ENCODE measurements around the gene CDYL2. TPM values are rescaled to one million over a fixed set of nuclear protein-coding genes. Genes with fewer than 3 reads are reported as not detected.

CDYL2 gene
- total and polyA plus RNA-seq, 8 donors: 4.6 to 16.0 (median 5.7) TPM

DNA sequence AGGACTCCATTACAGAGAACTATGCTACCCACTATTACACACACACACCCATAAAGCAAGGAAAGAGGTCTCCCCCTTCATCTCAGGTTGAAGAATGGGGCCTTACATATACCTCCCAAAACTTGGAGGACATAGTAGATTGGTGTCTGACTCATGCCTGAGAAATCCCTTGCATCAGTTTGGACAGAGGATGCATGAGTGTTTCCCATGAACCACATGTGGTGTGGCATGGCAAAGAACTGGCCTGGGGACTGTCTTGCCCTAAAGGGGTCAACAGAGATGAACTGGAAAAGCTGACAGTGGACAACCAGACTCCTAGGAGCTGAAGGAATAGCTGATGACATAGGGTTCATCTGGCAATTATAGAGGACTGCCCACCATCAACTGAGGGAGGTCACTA, 209.6 kb downstream of the CDYL2 start:
- DNase-seq (no peak), ATAC-seq (no peak)
- Histone ChIP-seq H3K4me3 (no peak overlapping the region), H3K27ac (no peak overlapping the region), H3K27me3 (no peaks in the 10 kb centered on the region), H3K36me3 (no peaks in the 10 kb centered on the region), H3K4me1 (no peaks in the 10 kb centered on the region), H3K9me3 (no peaks in the 10 kb centered on the region)
- intact Hi-C loops (cut with DNase I): no loop called here
- TF ChIP-seq, protein P1, sequence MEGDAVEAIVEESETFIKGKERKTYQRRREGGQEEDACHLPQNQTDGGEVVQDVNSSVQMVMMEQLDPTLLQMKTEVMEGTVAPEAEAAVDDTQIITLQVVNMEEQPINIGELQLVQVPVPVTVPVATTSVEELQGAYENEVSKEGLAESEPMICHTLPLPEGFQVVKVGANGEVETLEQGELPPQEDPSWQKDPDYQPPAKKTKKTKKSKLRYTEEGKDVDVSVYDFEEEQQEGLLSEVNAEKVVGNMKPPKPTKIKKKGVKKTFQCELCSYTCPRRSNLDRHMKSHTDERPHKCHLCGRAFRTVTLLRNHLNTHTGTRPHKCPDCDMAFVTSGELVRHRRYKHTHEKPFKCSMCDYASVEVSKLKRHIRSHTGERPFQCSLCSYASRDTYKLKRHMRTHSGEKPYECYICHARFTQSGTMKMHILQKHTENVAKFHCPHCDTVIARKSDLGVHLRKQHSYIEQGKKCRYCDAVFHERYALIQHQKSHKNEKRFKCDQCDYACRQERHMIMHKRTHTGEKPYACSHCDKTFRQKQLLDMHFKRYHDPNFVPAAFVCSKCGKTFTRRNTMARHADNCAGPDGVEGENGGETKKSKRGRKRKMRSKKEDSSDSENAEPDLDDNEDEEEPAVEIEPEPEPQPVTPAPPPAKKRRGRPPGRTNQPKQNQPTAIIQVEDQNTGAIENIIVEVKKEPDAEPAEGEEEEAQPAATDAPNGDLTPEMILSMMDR (IDR thresholded peaks at IDR 0.05): no peak

DNA sequence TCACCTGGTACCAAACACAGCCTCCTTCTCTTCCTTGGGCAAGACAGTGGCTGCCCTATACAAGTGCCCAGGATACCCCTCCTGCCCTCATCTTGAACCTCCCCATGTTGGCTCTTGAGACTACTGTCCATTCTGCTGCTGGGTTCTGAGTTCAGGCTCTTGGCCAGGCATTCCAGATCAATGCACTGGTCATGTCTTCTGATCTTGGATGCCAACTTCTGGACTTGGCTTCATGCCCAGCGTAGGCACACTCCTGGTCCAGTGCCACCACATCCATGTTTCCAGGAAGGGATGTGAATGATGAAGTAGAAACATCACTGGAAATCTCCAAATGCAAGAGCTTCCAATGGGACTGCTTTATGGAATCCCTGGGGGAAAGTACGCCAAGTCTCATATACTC, 212.1 kb downstream of the CDYL2 start:
- Histone ChIP-seq H3K27ac (no peak overlapping the region), H3K4me3 (no peak overlapping the region), H3K4me1 (no peaks in the 10 kb centered on the region), H3K36me3 (no peaks in the 10 kb centered on the region), H3K27me3 (no peaks in the 10 kb centered on the region), H3K9me3 (no peaks in the 10 kb centered on the region)
- ATAC-seq (no peak), DNase-seq (no peak)
- TF ChIP-seq, protein P1 (IDR thresholded peaks at IDR 0.05): no peak
- intact Hi-C loops (cut with DNase I): no loop called here

DNA sequence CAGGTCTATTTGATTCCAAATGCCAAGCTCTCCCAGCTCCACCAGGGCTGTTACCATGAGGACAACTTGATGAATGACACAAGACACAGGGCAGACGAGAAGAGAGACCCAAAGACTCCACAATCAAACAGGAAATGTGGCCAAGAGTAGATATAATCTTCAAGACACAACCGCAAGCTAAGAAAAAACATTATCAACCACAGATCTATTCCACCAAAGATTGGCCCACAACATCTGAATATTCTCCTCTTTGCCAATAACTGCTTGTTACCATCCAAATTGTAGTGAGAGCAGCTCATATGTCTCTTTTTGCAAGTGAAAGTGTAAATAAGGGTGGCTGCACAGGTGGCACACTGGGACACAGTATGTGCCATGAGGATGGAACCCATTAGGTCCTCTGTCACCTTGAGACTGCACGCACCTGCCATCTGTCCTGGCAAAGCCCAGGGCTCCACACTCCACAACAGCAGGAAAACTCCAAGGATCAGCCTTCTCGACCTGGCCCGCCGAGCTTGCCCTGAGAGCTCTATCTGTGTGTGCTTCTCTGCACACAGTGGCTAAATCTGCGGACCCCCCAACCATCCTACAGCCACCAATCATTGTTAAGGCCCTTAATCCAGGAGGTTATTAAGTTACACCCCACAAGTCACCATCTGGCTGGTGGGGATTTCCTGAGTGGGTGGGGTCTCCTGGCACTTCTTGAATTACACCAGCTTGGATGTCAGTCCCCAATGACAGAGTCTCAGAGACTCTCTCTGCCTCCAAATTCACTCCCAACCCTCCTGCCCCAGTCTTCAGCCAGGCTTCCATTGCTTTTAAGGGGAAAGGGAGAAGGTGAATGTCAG, 213.1 kb downstream of the CDYL2 start:
- ATAC-seq (no peak), DNase-seq (no peak)
- TF ChIP-seq, protein P1 (IDR thresholded peaks at IDR 0.05): no peak
- H3K27ac ChIP-seq: no peak overlapping the region
- no peaks in the 10 kb centered on the region for H3K27me3 ChIP-seq
- intact Hi-C loops (cut with DNase I): no loop called here
- H3K4me1 ChIP-seq: no peaks in the 10 kb centered on the region
- no peak overlapping the region for H3K4me3 ChIP-seq
- no peaks in the 10 kb centered on the region for H3K9me3 ChIP-seq
- no peaks in the 10 kb centered on the region for H3K36me3 ChIP-seq

DNA sequence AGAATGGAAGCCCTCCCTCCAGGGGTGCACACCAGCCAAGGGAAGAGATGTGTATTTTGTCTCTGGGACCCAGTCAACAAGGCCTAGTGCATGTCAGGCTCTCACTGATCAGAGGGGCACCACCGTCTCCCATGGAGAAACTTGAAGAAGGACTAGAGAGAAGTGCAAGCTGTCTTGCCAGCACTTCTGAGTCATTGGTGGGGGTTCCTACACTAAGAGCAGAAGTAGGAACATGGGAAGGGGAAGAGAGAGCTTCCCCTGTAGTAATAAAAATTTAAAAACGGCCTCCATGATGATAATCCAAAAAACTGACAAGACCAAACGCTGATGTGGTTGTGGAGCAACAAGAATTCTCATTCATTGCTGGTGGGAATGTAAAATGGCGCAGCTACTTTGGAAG, 217.3 kb downstream of the CDYL2 start:
- no peak for ATAC-seq
- TF ChIP-seq, protein P1 (IDR thresholded peaks at IDR 0.05): no peak
- Histone ChIP-seq H3K27ac (no peak overlapping the region), H3K27me3 (no peaks in the 10 kb centered on the region), H3K36me3 (no peaks in the 10 kb centered on the region), H3K4me3 (no peak overlapping the region), H3K9me3 (no peaks in the 10 kb centered on the region), H3K4me1 (no peaks in the 10 kb centered on the region)
- intact Hi-C loops (cut with DNase I): no loop called here
- no peak for DNase-seq

DNA sequence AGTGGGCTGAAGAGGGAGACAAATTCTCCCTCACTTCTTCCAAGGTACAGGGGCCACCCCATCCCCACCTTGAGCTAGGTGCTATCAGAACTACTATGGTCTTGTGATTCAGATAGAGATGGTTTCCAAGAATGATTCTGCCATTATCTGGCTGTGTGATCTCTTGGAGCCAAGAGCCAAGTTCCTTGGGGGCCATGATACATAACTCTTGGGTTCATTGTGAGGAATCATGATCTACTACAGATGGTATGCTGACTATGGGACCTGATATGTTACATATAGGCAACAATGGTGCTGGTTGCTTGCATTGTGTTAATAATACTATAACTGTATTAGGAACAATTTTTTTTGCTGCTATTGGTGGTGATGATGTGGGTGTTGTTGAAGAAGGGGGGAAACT, 217.9 kb downstream of the CDYL2 start:
- intact Hi-C loops (cut with DNase I): no loop called here
- ATAC-seq (no peak), DNase-seq (no peak)
- no peak overlapping the region for H3K4me3 ChIP-seq
- H3K27me3 ChIP-seq: no peaks in the 10 kb centered on the region
- H3K27ac ChIP-seq: no peak overlapping the region
- H3K9me3 ChIP-seq: no peaks in the 10 kb centered on the region
- no peaks in the 10 kb centered on the region for H3K4me1 ChIP-seq
- no peaks in the 10 kb centered on the region for H3K36me3 ChIP-seq
- TF ChIP-seq, protein P1 (IDR thresholded peaks at IDR 0.05): no peak
